CD14-positive monocyte (primary cell): ENCODE measurements around the gene ITPA. TPM values are rescaled to one million over a fixed set of nuclear protein-coding genes. Genes with fewer than 3 reads are reported as not detected.
A peak's percentile ranks its signal among the peaks of the same experiment; 100 is the strongest.

Experiments
- DNase-seq, 3 donors: peaks; one replicate each; pipeline ENCODE4 v3.0.0-alpha.2; 2011 to 2022
- H2AFZ ChIP-seq: 2 replicates; pipeline ENCODE4 v1.6.0; 2012; ENCODE audit warnings: mild to moderate bottlenecking, low read depth, low read length, inconsistent platforms; ENCODE audit not compliant: insufficient read depth, poor library complexity, severe bottlenecking
- H3K27ac ChIP-seq, 2 donors: 1 replicate in 1 of 2; 2 replicates in 1 of 2; pipeline ENCODE4 v1.5.1; 2012 to 2013; ENCODE audit warnings: low read length in 2 of 2, control low read depth in 1 of 2, inconsistent platforms in 1 of 2, low read depth in 1 of 2, mild to moderate bottlenecking in 1 of 2
- H3K27me3 ChIP-seq, 2 donors: one replicate each; pipeline versions ENCODE4 v1.6.0 to v1.6.1; 2011 to 2013; ENCODE audit warnings: low read length in 2 of 2; ENCODE audit not compliant: control insufficient read depth in 2 of 2, insufficient read depth in 2 of 2
- H3K36me3 ChIP-seq, 2 donors: replicated peaks in 1 of 2; 1 replicate in 1 of 2; 2 replicates in 1 of 2; pipeline versions ENCODE4 v1.5.1 to v1.6.1; 2012 to 2013; ENCODE audit warnings: low read length in 2 of 2, control low read depth in 1 of 2, inconsistent platforms in 1 of 2, mild to moderate bottlenecking in 1 of 2; ENCODE audit not compliant: insufficient read depth in 2 of 2, control insufficient read depth in 1 of 2
- H3K4me1 ChIP-seq, 2 donors: 1 replicate in 1 of 2; 2 replicates in 1 of 2; pipeline versions ENCODE4 v1.5.1 to v1.6.1; 2012 to 2013; ENCODE audit warnings: low read length in 2 of 2, control low read depth in 1 of 2, inconsistent platforms in 1 of 2, mild to moderate bottlenecking in 1 of 2, moderate library complexity in 1 of 2; ENCODE audit not compliant: insufficient read depth in 2 of 2, control insufficient read depth in 1 of 2
- H3K4me2 ChIP-seq: replicated peaks from 2 replicates; pipeline ENCODE3; 2012; ENCODE audit warnings: low read length, moderate library complexity, mild to moderate bottlenecking; ENCODE audit not compliant: poor library complexity, severe bottlenecking; ENCODE audit errors: extremely low read depth
- H3K4me3 ChIP-seq, 3 experiments: fragments of 200-600 bp in 1 of 3; sonication (generic) in 1 of 3; replicated peaks in 1 of 3; 1 replicate in 2 of 3; 2 replicates in 1 of 3; pipeline ENCODE4 v1.5.1; 2011 to 2013; ENCODE audit warnings: low read length in 3 of 3, mild to moderate bottlenecking in 3 of 3, control low read depth in 2 of 3, low read depth in 2 of 3, inconsistent platforms in 1 of 3, moderate library complexity in 1 of 3
- H3K79me2 ChIP-seq: 2 replicates; pipeline ENCODE4 v1.6.0; 2012; ENCODE audit warnings: mild to moderate bottlenecking, control low read depth, inconsistent platforms, low read length, moderate library complexity; ENCODE audit not compliant: insufficient read depth
- H3K9ac ChIP-seq: 2 replicates; pipeline ENCODE4 v1.6.0; 2017; ENCODE audit warnings: low read length, mild to moderate bottlenecking; ENCODE audit not compliant: insufficient read depth, poor library complexity, severe bottlenecking
- H3K9me3 ChIP-seq, 2 donors: replicated peaks in 1 of 2; 1 replicate in 1 of 2; 2 replicates in 1 of 2; pipeline versions ENCODE4 v1.5.1 to v1.6.1; 2012 to 2013; ENCODE audit warnings: low read length in 2 of 2, control low read depth in 1 of 2; ENCODE audit not compliant: control insufficient read depth in 1 of 2, insufficient read depth in 1 of 2
- H4K20me1 ChIP-seq: 2 replicates; pipeline ENCODE4 v1.6.0; 2012; ENCODE audit warnings: mild to moderate bottlenecking, low read length, control low read depth, moderate library complexity; ENCODE audit not compliant: insufficient read depth
- H3K27ac Mint-ChIP-seq, 7 donors: one replicate each; pipeline ENCODE4 v1.8.0; 2020; ENCODE audit warnings: mild to moderate bottlenecking in 7 of 7, mixed read lengths in 7 of 7, moderate library complexity in 6 of 7, inconsistent platforms in 2 of 7
- H3K27me3 Mint-ChIP-seq, 3 donors: one replicate each; pipeline ENCODE4 v1.8.0; 2021 to 2022; ENCODE audit warnings: low read depth in 3 of 3, mild to moderate bottlenecking in 3 of 3, mixed read lengths in 3 of 3, moderate library complexity in 3 of 3, inconsistent platforms in 1 of 3
- H3K36me3 Mint-ChIP-seq, 2 donors: one replicate each; pipeline ENCODE4 v1.8.0; 2020; ENCODE audit warnings: mixed read lengths in 2 of 2, inconsistent platforms in 1 of 2, mild to moderate bottlenecking in 1 of 2
- H3K4me1 Mint-ChIP-seq: one replicate; pipeline ENCODE4 v1.8.0; 2020; ENCODE audit warnings: mild to moderate bottlenecking, mixed read lengths
- H3K4me3 Mint-ChIP-seq, 2 donors: one replicate each; pipeline ENCODE4 v1.8.0; 2020; ENCODE audit warnings: mild to moderate bottlenecking in 2 of 2, mixed read lengths in 2 of 2, moderate library complexity in 1 of 2
- H3K9me3 Mint-ChIP-seq, 7 donors: one replicate each; pipeline ENCODE4 v1.8.0; 2020 to 2022; ENCODE audit warnings: mixed read lengths in 7 of 7, mild to moderate bottlenecking in 6 of 7, moderate library complexity in 6 of 7, inconsistent platforms in 2 of 7
- WGBS: methylation state at CpG from one replicate; pipeline ENCODE4 v1.1.5; 2013; ENCODE audit warnings: missing lambda C conversion rate; ENCODE audit not compliant: insufficient coverage; 5-methylcytosine and 5-hydroxymethylcytosine counted together
- intact Hi-C, 2 donors: fragments of 100-400 bp; cut with micrococcal nuclease; formaldehyde crosslinking; loops; one replicate each; pipeline versions ENCODE4 v1.15.0 to v1.15.1; 2023
- polyA plus RNA-seq, 3 donors: library from polyadenylated mRNA; depleted of rRNA in 1 of 3; unstranded in 2 of 3; stranded (reverse) in 1 of 3; fragments of 300-500 nt in 2 of 3; fragments of >200 nt in 1 of 3; fragmentation: Illumina TruSeq in 2 of 3; gene quantifications; 1 replicate in 2 of 3; 2 replicates in 1 of 3; pipeline ENCODE4 v1.2.3, GENCODE V29; 2012 to 2021
- TF ChIP-seq, protein P1 (sequence below): fragments of 200-600 bp; IDR thresholded peaks from one replicate; pipeline ENCODE4 v1.8.0; 2022; ENCODE audit warnings: antibody characterized with exemption, mild to moderate bottlenecking

The ITPA gene
- polyA plus RNA-seq, 3 donors: 39.5 to 62.8 (median 57.0) TPM

DNA sequence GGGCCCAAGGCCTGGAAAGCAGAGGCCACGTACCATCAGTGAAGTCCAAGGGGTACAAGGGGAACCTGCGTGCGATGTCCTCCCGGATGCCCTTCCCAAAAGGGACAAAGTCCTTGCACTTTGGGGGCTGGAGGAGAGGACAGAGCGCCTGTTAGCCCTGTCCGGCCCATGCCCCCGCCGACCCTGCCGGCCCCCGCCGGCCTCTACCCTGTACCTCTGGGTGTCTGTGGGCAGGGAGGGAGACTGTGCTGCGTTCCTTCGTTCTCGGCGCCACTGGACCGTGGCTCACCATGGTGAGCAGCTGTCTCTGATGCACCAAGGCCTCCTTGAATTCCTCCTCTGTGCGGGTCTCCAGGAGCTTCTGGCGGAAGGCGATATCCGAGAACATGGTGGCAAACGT is 21.8 kb downstream of the ITPA start:
- peak overlapping the region in 1 of 7 donors; percentile 82 for H3K27ac Mint-ChIP-seq
- Histone ChIP-seq H3K4me1 (no peaks in the 10 kb centered on the region), H3K36me3 (no peaks in the 10 kb centered on the region), H3K27me3 (peaks cover 0 to 10% of the 10 kb centered on the region in 2 donors), H3K9ac (no peak overlapping the region), H3K9me3 (no peaks in the 10 kb centered on the region), H3K4me3 (no peak overlapping the region), H2AFZ (no peak overlapping the region), H3K27ac (no peak overlapping the region), H4K20me1 (no peaks in the 10 kb centered on the region), H3K4me2 (no peak overlapping the region), H3K79me2 (no peaks in the 10 kb centered on the region)
- H3K27me3 Mint-ChIP-seq: peaks cover 6 to 14% (median 12%) of the 10 kb centered on the region in 3 donors
- peaks cover 4 to 7% of the 10 kb centered on the region in 2 donors for H3K36me3 Mint-ChIP-seq
- H3K4me3 Mint-ChIP-seq: no peak overlapping the region
- 97% methylated on average over 15 of the region's 21 CpGs for WGBS
- TF ChIP-seq, protein P1, sequence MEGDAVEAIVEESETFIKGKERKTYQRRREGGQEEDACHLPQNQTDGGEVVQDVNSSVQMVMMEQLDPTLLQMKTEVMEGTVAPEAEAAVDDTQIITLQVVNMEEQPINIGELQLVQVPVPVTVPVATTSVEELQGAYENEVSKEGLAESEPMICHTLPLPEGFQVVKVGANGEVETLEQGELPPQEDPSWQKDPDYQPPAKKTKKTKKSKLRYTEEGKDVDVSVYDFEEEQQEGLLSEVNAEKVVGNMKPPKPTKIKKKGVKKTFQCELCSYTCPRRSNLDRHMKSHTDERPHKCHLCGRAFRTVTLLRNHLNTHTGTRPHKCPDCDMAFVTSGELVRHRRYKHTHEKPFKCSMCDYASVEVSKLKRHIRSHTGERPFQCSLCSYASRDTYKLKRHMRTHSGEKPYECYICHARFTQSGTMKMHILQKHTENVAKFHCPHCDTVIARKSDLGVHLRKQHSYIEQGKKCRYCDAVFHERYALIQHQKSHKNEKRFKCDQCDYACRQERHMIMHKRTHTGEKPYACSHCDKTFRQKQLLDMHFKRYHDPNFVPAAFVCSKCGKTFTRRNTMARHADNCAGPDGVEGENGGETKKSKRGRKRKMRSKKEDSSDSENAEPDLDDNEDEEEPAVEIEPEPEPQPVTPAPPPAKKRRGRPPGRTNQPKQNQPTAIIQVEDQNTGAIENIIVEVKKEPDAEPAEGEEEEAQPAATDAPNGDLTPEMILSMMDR: no peak
- intact Hi-C loops: no loop called here
- no peaks in the 10 kb centered on the region for H3K4me1 Mint-ChIP-seq
- no peak for DNase-seq
- H3K9me3 Mint-ChIP-seq: peaks cover 0 to 2% (median 0%) of the 10 kb centered on the region in 7 donors

DNA sequence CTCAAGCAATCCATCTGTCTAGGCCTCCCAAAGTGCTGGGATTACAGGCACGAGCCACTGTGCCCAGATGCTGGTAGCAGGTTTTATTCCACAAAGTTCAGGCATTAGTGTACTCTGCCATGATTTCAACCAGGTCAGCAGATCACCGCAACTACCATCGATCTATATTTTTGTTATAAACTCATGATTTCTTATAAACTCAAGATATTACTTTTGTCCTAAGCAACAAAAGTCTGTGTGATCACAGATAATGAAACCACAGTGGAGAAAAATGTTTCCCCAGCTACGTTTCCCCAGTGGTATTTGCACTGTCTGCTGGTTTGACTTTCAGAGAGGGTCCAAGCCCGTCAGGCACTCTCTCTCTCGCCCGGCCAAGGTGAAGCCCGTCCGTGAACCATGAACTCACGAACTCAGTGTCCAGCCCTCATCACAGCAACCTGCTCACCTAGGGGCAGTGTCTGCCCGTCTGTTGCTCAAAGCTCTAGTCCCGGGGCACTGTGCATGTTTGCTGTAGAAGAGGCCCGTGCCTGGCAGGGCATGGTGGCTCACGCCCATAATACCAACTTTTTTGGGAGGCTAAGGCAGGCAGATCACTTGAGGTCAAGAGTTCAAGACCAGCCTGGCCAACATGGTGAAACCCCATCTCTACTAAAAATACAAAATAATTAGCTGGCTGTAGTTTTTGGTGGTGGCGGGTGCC is 22.7 kb downstream of the ITPA start:
- 92% methylated on average over 10 of the region's 15 CpGs for WGBS
- no peak for DNase-seq
- Mint-ChIP-seq H3K27me3 (peaks cover 15 to 24% (median 22%) of the 10 kb centered on the region in 3 donors), H3K4me1 (no peaks in the 10 kb centered on the region), H3K4me3 (no peak overlapping the region), H3K27ac (no peak overlapping the region), H3K36me3 (peaks cover 2% of the 10 kb centered on the region in 2 donors), H3K9me3 (peaks cover 0 to 7% (median 0%) of the 10 kb centered on the region in 7 donors)
- H3K9me3 ChIP-seq: peaks cover 0 to 4% of the 10 kb centered on the region in 2 donors
- no peaks in the 10 kb centered on the region for H4K20me1 ChIP-seq
- H3K79me2 ChIP-seq: no peaks in the 10 kb centered on the region
- H3K4me3 ChIP-seq: no peak overlapping the region
- H3K4me2 ChIP-seq: no peak overlapping the region
- no peaks in the 10 kb centered on the region for H3K36me3 ChIP-seq
- no peak overlapping the region for H3K9ac ChIP-seq
- no peak overlapping the region for H2AFZ ChIP-seq
- no peaks in the 10 kb centered on the region for H3K4me1 ChIP-seq
- H3K27ac ChIP-seq: no peak overlapping the region
- peaks cover 5 to 18% of the 10 kb centered on the region in 2 donors for H3K27me3 ChIP-seq
- intact Hi-C loops: no loop called here
- TF ChIP-seq, protein P1: no peak
